ENCODE results near the gene MITD1.
"Not testable (repeated sequence)": the region's sequence is repeated elsewhere in the genome, so short reads cannot be mapped to it uniquely, and the experiment has no call there.

MITD1 gene

DNA sequence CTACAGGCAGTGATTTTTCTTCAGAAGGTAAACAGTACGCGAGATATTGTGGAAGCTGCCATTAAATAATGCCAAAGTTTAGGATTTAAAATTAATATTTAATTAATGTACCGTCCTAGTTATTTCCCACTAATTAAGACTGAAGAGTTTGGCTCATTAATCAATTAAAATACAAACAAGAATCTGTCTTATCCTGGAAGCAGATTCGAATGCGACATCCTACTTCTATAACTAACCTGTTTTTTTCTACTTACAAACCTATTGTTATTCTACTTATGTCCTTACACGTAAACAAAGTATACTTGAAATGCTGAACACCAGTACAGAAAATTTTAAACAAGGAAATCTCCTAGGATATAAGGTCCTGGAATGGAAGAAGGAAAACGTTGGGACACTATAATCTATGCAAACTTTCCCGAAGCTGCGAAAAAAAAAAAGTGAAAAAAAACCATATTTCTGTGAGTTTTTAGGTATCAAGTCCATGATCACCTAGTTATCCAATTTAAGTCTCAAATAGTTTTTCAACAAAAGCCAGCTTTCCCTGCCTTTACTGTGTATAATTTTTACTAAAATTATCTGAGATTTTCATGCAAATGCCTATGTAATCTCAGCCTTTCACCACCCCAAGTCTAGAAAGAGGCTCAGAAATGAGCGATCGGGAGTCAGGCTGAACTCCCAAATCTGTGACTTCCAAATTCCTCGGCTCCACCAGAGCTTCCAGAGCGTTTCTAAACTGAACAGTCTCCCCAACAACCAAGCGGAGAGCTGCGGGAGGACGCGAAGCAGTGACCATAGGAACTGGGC is 40.6 kb downstream of the MITD1 start:
- TF ChIP-seq SPI1 (IDR thresholded peaks at IDR 0.05; ENCODE audit: borderline replicate concordance, low read depth): no peak
- Histone ChIP-seq H3K27ac (replicated peaks) (peak overlapping the region; percentile 57), H3K4me3 (replicated peaks; ENCODE audit: insufficient read depth, low read length) (peak overlapping the region; percentile 99), H3K27me3 (ENCODE audit: insufficient read depth, poor library complexity, severe bottlenecking) (no peaks in the 10 kb centered on the region)
- DNase-seq (ENCODE audit: low read depth in 1 of 2, low spot score in 1 of 2): no peak

- Histone ChIP-seq H3K27me3 (ENCODE audit: insufficient read depth, poor library complexity, severe bottlenecking) (no peaks in the 10 kb centered on the region), H3K27ac (replicated peaks) (no peak overlapping the region), H3K4me3 (replicated peaks; ENCODE audit: insufficient read depth, low read length) (no peak overlapping the region)
- TF ChIP-seq SPI1 (IDR thresholded peaks at IDR 0.05; ENCODE audit: borderline replicate concordance, low read depth) (no peak), POLR2AphosphoS5 (IDR thresholded peaks at IDR 0.05; ENCODE audit: low read depth) (no peak), GABPA (IDR thresholded peaks at IDR 0.05; ENCODE audit: low read depth) (no peak), REST (IDR thresholded peaks at IDR 0.05; ENCODE audit: insufficient replicate concordance, low read depth) (no peak)
- DNase-seq (ENCODE audit: low read depth in 1 of 2, low spot score in 1 of 2): no peak
These were observed 41.9 kb downstream of the MITD1 start for GRCh38 chr2:99139003-99139402.

GRCh38 chr2:99135044-99135556 is 45.8 kb downstream of the MITD1 start:
- not testable (repeated sequence) for H3K27ac ChIP-seq (replicated peaks); DNase-seq (ENCODE audit: low read depth in 1 of 2, low spot score in 1 of 2); H3K27me3 ChIP-seq (ENCODE audit: insufficient read depth, poor library complexity, severe bottlenecking); H3K4me3 ChIP-seq (replicated peaks; ENCODE audit: insufficient read depth, low read length)

DNA sequence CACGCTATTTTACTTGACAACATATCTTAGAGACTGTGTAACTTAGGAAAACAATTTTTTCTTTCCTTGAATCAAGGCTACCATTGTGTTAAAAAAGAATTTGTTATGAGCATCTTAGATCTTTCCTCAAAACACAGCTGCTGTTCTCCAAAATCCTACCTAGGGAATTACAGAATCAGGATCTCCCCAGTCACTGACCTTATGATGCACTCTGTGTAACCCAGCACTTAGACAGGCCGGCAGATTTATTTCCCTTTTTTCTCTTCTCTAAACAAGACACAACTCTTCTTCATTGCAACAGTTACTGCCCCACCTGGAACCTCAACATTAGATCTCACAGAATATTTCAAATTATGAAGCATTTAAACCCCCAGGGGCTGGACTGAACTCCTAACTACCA is 52.9 kb downstream of the MITD1 start:
- TF ChIP-seq REST (IDR thresholded peaks at IDR 0.05; ENCODE audit: insufficient replicate concordance, low read depth): no peak
- TF ChIP-seq SPI1 (IDR thresholded peaks at IDR 0.05; ENCODE audit: borderline replicate concordance, low read depth): no peak
- TF ChIP-seq CTCF (IDR thresholded peaks at IDR 0.05; ENCODE audit: insufficient read depth, low read length): no peak
- DNase-seq (ENCODE audit: low read depth in 1 of 2, low spot score in 1 of 2): peak in 1 of 2 experiments; percentile 36
- Histone ChIP-seq H3K27me3 (ENCODE audit: insufficient read depth, poor library complexity, severe bottlenecking) (no peaks in the 10 kb centered on the region), H3K4me3 (replicated peaks; ENCODE audit: insufficient read depth, low read length) (no peak overlapping the region), H3K27ac (replicated peaks) (no peak overlapping the region)

Measured in HL-60 (cell line).